Medulla oblongata (tissue), 1 donor: ENCODE measurements around the gene ENTPD6.
"Not testable (repeated sequence)": the region's sequence is repeated elsewhere in the genome, so short reads cannot be mapped to it uniquely, and the experiment has no call there.

Source experiments
- DNase-seq: peaks from one replicate; pipeline ENCODE4 v3.0.0-alpha.2; 2015; ENCODE audit errors: extremely low spot score

The ENTPD6 gene

GRCh38 chr20:25223765-25224720 lies 28.5 kb downstream of the ENTPD6 start:
- DNase-seq: no peak

- DNase-seq: no peak
These were observed 29.4 kb downstream of the ENTPD6 start for GRCh38 chr20:25224941-25225340.

DNA sequence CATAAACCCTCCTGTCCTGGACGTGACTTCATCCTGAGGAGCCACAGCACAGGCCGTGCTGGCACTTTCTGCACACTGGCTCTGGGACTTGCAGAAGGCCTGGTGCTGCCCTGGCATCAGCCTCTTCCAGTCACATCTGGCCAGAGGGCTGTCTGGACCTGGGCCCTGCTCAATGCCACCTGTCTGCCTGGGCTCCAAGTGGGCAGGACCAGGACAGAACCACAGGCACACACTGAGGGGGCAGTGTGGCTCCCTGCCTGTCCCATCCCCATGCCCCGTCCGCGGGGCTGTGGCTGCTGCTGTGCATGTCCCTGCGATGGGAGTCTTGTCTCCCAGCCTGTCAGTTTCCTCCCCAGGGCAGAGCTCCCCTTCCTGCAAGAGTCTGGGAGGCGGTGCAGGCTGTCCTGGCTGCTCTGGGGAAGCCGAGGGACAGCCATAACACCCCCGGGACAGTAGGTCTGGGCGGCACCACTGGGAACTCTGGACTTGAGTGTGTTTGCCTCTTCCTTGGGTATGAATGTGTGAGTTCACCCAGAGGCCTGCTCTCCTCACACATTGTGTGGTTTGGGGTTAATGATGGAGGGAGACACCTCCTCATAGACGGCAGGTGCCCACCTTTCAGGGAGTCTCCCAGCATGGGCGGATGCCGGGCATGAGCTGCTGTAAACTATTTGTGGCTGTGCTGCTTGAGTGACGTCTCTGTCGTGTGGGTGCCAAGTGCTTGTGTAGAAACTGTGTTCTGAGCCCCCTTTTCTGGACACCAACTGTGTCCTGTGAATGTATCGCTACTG lies 30.3 kb downstream of the ENTPD6 start:
- no peak for DNase-seq

GRCh38 chr20:25226433-25227316 lies 31.2 kb downstream of the ENTPD6 start:
- DNase-seq: peak; percentile 61

- DNase-seq: no peak
These were observed 31.9 kb downstream of the ENTPD6 start for GRCh38 chr20:25227317-25227831.

- DNase-seq: no peak
These were observed 34.1 kb downstream of the ENTPD6 start for GRCh38 chr20:25229486-25230165.

- no peak for DNase-seq
These were observed 34.8 kb downstream of the ENTPD6 start for GRCh38 chr20:25230166-25230831.

DNA sequence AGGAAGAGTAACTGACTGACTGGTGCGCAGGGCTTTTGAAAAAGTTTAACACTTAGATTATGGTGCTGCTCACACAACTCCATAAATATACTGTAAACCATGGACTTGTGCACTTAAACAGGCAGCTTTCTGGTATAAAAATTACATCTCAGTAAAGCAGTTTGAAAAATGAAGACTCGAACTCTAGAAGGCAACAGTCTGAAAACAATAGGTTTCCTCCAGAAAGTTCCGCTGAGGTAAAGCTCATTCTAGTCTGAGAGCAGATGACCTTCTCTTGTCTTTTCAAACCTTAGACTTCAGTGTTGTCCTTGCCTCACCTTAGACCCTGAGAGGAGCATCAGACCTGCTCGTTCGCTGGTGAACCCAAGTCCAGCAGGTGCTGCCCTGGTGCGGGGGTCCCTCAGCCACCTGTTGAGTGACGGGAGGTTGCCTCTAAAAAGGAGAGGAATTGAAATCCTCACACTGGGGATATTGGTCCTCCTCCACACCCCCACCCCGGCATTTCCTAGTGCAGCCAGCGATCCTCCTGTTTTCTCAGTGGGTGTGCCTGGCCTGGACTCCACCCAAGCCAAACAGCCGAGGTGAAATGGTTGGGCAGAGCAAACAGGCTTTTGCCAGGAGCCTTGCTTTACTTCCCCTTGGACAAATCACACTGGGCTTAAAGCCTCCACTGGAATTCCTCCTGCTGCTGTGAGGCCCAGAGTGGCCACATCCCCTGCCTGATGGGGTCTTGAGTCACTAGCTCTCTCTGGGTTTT lies 37.7 kb downstream of the ENTPD6 start:
- no peak for DNase-seq

DNA sequence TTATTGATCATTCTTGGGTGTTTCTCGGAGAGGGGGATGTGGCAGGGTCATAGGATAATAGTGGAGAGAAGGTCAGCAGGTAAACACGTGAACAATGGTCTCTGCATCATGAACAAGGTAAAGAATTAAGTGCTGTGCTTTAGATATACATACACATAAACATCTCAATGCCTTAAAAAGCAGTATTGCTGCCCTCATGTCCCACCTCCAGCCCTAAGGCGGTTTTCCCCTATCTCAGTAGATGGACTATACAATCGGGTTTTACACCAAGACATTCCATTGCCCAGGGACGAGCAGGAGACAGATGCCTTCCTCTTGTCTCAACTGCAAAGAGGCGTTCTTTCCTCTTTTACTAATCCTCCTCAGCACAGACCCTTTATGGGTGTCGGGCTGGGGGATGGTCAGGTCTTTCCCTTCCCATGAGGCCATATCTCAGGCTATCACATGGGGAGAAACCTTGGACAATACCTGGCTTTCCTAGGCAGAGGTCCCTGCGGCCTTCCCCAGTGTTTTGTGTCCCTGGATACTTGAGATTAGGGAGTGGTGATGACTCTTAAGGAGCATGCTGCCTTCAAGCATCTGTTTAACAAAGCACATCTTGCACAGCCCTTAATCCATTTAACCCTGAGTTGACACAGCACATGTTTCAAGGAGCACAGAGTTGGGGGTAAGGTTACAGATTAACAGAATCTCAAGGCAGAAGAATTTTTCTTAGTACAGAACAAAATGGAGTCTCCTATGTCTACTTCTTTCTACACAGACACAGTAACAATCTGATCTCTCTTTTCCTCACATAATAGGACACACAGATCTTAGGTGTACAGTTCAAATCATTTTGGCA lies 38.7 kb downstream of the ENTPD6 start:
- DNase-seq: not testable (repeated sequence)

DNA sequence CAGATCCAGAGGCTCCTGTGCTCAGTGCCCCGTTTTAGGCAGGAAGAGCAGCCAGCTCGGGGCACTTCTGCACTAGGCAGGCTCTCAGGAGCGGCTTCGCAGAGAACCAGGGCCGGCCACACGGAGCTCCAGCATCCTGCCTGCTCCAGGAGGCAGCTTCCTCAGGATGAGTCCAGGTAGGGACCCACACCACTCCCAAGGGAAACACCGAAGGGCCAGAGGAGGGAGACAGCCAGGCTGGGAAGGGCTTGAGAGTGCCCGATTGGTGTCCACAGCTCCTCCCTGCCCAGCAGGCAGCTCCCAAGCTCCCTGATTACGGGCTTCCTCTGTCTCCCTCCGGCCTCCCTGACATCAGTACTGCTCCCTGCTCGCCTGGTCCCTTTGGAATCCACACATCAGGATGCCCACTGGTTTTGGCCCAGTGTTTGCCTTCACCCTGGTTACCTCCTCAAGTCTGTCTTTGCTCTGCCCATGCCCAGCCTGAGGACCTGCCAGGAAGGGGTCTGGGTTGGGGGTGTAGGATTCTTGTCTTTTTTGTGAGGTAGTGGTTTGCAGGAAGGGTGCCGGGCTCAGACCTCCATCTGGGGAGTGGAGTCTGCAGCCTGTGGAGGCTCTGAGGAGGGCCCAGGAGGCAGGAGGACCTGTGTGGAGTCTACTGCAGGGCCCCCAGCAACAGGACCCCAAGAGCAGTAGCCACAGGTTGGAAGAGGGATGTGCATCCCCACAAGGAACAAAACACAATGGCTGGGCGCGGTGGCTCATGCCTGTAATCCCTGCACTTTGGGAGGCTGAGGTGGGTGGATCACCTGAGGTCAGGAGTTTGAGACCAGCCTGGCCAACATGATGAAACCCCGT lies 41.2 kb downstream of the ENTPD6 start:
- DNase-seq: no peak

DNA sequence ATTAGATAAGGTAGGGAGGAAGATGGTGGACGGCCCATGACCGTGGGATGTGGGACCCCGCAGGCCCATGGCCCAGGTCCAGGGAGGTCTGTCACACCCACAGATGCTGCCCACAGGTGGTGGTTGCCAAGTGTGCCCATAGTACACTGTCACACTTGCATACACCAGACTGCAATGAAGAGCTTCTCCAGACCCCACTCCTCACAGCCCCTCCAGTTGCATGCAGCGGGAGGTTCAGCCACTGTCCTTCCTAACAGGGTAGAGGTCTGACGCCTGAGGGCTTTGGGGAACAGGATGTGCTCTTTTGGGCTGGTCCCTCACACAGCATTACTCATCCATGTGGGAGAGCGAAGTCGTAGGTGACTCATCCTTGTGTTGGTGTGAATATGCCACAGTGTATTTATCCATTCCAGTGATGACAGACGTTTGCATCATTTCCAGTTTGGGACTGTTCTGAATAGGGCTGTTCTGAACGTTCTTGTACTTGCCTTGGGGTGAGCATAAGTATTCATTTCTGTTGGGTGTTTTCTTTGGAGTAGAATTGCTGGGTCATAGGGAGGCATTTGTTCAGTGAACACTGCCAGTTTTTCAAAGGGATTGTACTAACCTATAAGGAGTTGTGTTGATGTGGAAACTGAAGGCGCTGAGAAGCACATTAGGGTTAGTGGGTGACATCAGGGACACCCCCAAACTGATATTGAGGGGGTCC lies 42.3 kb downstream of the ENTPD6 start:
- DNase-seq: no peak

GRCh38 chr20:25238319-25239037 lies 43.0 kb downstream of the ENTPD6 start:
- DNase-seq: no peak

DNA sequence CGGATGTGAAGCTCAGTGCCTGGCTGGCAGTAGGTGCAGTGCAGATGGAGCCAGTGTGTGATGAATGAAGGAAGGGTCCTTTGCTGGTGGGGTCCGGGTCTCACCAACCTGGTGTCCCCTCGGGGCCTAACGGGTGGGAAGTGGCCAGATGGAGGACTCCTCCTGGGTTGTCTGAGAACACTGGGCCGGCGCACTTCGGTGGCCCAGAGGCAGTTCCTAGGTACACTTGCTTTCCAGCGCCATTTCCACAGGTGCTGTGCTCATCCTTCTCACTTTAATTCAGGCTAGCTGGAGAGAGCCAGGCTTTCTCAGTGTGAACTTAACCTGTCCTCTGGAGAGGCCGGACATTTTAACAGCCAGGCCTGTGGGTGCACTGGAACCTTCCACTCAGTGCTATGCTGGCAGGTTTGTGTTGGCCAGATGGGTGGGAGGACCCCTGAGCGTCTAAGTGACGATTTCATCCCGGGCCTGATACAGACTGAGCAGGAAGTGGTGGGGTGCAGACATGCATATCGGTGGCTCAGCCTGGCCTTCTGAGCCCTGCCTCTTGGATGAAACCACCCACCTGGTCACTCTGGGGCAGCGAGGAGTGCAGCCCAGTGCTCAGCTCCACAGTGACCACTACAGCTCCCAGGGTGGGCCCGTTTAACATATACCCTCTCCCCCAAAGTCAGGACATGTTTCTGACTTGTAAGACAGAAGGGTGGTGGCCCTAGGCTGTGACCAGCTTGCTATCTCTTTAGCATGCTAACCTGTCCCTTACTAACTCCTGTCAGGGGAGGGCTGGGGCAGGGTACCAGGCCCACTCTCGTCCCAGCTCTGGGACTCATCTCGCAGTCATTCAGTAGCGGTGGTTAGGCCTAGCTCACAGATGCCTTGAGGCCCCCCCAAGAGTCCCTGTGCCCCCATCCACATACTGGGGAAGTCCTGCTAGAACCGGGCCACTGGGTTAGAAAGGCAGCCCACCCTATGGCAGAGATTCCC lies 44.2 kb downstream of the ENTPD6 start:
- no peak for DNase-seq

- DNase-seq: not testable (repeated sequence)
These were observed 45.5 kb downstream of the ENTPD6 start for GRCh38 chr20:25240851-25241658.
